SK-N-SH treated with all-trans-retinoic acid at 6 μM for 48 hours (cell line): Measurements from ENCODE around the gene ABCB8.
A peak's percentile ranks its signal among the peaks of the same experiment; 100 is the strongest.

Source experiments
- ATAC-seq: fragments of 200-7000 bp; cut with Tn5 transposase; 3 replicates; pipeline ENCODE4 v1.9.1; 2020; ENCODE audit warnings: mild to moderate bottlenecking, moderate library complexity
- ARNTL ChIP-seq: fragments of 450-650 bp; formaldehyde crosslinking; IDR thresholded peaks from 2 replicates; pipeline ENCODE4 v1.5.0; 2020; ENCODE audit warnings: low read depth, mild to moderate bottlenecking, moderate library complexity, borderline replicate concordance
- BACH2 ChIP-seq: fragments of 250-450 bp; sonication (Bioruptor Pico); IDR thresholded peaks from 2 replicates; pipeline ENCODE4 v1.9.0; 2021; ENCODE audit warnings: mild to moderate bottlenecking, borderline replicate concordance
- GLIS3 ChIP-seq: fragments of 250-450 bp; sonication (Bioruptor Pico); IDR thresholded peaks from 2 replicates; pipeline ENCODE4 v1.5.0; 2020; ENCODE audit warnings: mild to moderate bottlenecking, moderate library complexity
- PPARA ChIP-seq: fragments of 250-450 bp; sonication (Bioruptor Pico); IDR thresholded peaks from 2 replicates; pipeline ENCODE4 v1.5.0; 2020; ENCODE audit warnings: mild to moderate bottlenecking, borderline replicate concordance
- SNAI2 ChIP-seq: fragments of 250-450 bp; sonication (Bioruptor Pico); IDR thresholded peaks from 2 replicates; pipeline ENCODE4 v1.5.0; 2020; ENCODE audit warnings: mild to moderate bottlenecking, moderate library complexity
- TOX ChIP-seq: fragments of 250-450 bp; sonication (Bioruptor Pico); IDR thresholded peaks from 2 replicates; pipeline ENCODE4 v1.8.0; 2021; ENCODE audit warnings: mild to moderate bottlenecking, moderate library complexity, borderline replicate concordance
- ZC3H10 ChIP-seq: fragments of 250-450 bp; sonication (Bioruptor Pico); IDR thresholded peaks from 2 replicates; pipeline ENCODE4 v1.5.1; 2021; ENCODE audit warnings: mild to moderate bottlenecking, moderate library complexity
- ZNF565 ChIP-seq: fragments of 450-650 bp; formaldehyde crosslinking; conservative IDR thresholded peaks from 2 replicates; pipeline ENCODE4 v1.5.0; 2020; ENCODE audit warnings: low read depth, mild to moderate bottlenecking, moderate library complexity
- ZNF70 ChIP-seq: fragments of 450-650 bp; formaldehyde crosslinking; IDR thresholded peaks from 2 replicates; pipeline ENCODE4 v1.5.0; 2020; ENCODE audit warnings: mild to moderate bottlenecking, moderate library complexity
- ZNF8 ChIP-seq: fragments of 450-650 bp; formaldehyde crosslinking; IDR thresholded peaks from 2 replicates; pipeline ENCODE4 v1.5.0; 2020; ENCODE audit warnings: mild to moderate bottlenecking, moderate library complexity
- TF ChIP-seq, protein P1 (sequence below): fragments of 250-450 bp; sonication (Bioruptor Pico); IDR thresholded peaks from 2 replicates; pipeline ENCODE4 v1.5.0; 2020; ENCODE audit warnings: mild to moderate bottlenecking, moderate library complexity
- TF ChIP-seq, protein P2 (sequence below): fragments of 250-450 bp; sonication (Bioruptor Pico); IDR thresholded peaks from 2 replicates; pipeline ENCODE4 v1.5.1; 2020; ENCODE audit warnings: low read depth, mild to moderate bottlenecking, moderate library complexity
- TF ChIP-seq, protein P3 (sequence below): fragments of 250-450 bp; sonication (Bioruptor Pico); IDR thresholded peaks from 2 replicates; pipeline ENCODE4 v1.5.1; 2021; ENCODE audit warnings: mild to moderate bottlenecking, moderate library complexity
- TF ChIP-seq, protein P4 (sequence below): fragments of 250-450 bp; sonication (Bioruptor Pico); IDR thresholded peaks from 2 replicates; pipeline ENCODE4 v1.8.0; 2021; ENCODE audit warnings: low read depth, mild to moderate bottlenecking, moderate library complexity, borderline replicate concordance
- TF ChIP-seq, protein P5 (sequence below): fragments of 250-450 bp; sonication (Bioruptor Pico); IDR thresholded peaks from 2 replicates; pipeline ENCODE4 v1.8.0; 2020; ENCODE audit warnings: mild to moderate bottlenecking, moderate library complexity, borderline replicate concordance

ABCB8 gene

GRCh38 chr7:151058781-151059366 lies 30.6 kb downstream of the ABCB8 start:
- TF ChIP-seq, protein P1, sequence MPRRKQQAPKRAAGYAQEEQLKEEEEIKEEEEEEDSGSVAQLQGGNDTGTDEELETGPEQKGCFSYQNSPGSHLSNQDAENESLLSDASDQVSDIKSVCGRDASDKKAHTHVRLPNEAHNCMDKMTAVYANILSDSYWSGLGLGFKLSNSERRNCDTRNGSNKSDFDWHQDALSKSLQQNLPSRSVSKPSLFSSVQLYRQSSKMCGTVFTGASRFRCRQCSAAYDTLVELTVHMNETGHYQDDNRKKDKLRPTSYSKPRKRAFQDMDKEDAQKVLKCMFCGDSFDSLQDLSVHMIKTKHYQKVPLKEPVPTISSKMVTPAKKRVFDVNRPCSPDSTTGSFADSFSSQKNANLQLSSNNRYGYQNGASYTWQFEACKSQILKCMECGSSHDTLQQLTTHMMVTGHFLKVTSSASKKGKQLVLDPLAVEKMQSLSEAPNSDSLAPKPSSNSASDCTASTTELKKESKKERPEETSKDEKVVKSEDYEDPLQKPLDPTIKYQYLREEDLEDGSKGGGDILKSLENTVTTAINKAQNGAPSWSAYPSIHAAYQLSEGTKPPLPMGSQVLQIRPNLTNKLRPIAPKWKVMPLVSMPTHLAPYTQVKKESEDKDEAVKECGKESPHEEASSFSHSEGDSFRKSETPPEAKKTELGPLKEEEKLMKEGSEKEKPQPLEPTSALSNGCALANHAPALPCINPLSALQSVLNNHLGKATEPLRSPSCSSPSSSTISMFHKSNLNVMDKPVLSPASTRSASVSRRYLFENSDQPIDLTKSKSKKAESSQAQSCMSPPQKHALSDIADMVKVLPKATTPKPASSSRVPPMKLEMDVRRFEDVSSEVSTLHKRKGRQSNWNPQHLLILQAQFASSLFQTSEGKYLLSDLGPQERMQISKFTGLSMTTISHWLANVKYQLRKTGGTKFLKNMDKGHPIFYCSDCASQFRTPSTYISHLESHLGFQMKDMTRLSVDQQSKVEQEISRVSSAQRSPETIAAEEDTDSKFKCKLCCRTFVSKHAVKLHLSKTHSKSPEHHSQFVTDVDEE (CRISPR knock-in tag): no peak
- TF ChIP-seq, protein P2, sequence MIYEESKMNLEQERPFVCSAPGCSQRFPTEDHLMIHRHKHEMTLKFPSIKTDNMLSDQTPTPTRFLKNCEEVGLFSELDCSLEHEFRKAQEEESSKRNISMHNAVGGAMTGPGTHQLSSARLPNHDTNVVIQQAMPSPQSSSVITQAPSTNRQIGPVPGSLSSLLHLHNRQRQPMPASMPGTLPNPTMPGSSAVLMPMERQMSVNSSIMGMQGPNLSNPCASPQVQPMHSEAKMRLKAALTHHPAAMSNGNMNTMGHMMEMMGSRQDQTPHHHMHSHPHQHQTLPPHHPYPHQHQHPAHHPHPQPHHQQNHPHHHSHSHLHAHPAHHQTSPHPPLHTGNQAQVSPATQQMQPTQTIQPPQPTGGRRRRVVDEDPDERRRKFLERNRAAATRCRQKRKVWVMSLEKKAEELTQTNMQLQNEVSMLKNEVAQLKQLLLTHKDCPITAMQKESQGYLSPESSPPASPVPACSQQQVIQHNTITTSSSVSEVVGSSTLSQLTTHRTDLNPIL (CRISPR knock-in tag): no peak
- TF ChIP-seq, protein P3, sequence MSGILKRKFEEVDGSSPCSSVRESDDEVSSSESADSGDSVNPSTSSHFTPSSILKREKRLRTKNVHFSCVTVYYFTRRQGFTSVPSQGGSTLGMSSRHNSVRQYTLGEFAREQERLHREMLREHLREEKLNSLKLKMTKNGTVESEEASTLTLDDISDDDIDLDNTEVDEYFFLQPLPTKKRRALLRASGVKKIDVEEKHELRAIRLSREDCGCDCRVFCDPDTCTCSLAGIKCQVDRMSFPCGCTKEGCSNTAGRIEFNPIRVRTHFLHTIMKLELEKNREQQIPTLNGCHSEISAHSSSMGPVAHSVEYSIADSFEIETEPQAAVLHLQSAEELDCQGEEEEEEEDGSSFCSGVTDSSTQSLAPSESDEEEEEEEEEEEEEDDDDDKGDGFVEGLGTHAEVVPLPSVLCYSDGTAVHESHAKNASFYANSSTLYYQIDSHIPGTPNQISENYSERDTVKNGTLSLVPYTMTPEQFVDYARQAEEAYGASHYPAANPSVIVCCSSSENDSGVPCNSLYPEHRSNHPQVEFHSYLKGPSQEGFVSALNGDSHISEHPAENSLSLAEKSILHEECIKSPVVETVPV (CRISPR knock-in tag): no peak
- TF ChIP-seq, protein P4, sequence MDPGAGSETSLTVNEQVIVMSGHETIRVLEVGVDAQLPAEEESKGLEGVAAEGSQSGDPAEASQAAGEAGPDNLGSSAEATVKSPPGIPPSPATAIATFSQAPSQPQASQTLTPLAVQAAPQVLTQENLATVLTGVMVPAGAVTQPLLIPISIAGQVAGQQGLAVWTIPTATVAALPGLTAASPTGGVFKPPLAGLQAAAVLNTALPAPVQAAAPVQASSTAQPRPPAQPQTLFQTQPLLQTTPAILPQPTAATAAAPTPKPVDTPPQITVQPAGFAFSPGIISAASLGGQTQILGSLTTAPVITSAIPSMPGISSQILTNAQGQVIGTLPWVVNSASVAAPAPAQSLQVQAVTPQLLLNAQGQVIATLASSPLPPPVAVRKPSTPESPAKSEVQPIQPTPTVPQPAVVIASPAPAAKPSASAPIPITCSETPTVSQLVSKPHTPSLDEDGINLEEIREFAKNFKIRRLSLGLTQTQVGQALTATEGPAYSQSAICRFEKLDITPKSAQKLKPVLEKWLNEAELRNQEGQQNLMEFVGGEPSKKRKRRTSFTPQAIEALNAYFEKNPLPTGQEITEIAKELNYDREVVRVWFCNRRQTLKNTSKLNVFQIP (CRISPR knock-in tag): no peak
- TF ChIP-seq BACH2 (CRISPR knock-in tag): no peak
- TF ChIP-seq ZNF8 (CRISPR knock-in tag): no peak
- TF ChIP-seq, protein P5, sequence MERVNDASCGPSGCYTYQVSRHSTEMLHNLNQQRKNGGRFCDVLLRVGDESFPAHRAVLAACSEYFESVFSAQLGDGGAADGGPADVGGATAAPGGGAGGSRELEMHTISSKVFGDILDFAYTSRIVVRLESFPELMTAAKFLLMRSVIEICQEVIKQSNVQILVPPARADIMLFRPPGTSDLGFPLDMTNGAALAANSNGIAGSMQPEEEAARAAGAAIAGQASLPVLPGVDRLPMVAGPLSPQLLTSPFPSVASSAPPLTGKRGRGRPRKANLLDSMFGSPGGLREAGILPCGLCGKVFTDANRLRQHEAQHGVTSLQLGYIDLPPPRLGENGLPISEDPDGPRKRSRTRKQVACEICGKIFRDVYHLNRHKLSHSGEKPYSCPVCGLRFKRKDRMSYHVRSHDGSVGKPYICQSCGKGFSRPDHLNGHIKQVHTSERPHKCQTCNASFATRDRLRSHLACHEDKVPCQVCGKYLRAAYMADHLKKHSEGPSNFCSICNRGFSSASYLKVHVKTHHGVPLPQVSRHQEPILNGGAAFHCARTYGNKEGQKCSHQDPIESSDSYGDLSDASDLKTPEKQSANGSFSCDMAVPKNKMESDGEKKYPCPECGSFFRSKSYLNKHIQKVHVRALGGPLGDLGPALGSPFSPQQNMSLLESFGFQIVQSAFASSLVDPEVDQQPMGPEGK (CRISPR knock-in tag): no peak
- no peak for ATAC-seq

DNA sequence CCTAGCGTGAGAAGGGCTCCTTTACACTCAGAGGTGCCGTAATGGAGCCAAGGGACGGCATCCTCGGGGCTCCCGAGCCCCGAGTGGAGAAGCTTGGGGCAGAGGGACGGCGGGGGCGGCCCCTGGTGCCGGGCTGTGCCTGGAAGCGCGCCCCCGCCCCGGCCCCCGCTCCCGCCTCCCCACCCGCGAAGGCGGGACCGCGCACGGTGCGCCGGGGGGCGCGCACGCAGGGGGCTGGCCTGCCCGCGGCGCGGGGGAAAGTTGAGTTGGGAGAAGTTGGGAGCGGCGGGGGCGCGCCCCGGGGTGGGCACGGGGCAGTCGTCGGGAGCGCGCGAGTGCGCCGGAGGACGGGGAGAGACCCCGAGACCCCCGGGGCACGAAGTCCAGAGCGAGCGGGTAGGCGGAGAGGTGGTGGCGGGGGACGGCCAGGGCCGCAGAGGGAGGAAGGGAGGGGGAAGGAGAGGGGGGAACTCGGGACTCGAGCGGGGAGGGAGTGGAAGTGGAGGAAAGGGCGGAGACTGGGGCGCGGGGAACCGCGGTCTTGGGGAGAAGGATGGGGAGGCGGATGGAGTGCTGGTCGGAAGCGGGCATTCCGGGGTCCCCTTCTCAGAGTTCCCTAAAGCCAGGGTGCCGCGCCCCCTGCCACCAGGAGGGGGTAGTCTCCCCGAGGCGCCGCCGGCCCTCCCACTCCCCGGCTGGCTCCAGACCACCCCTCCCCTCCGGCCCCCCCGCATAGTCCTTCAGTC lies 31.3 kb downstream of the ABCB8 start, which contains the start of gene SLC4A2:
TSS of gene SLC4A2 (plus strand) at position 223 of the 746 bp plus-strand sequence. CDS start 2,399 bp downstream, outside the sequence.
- peak; percentile 12 for ATAC-seq
- TF ChIP-seq GLIS3 (CRISPR knock-in tag) (no peak), ZNF70 (CRISPR knock-in tag) (no peak), ZNF565 (CRISPR knock-in tag) (no peak), SNAI2 (CRISPR knock-in tag) (peak; percentile 81; the same call in 1 of the 2 replicates), PPARA (no peak), ARNTL (CRISPR knock-in tag) (no peak), TOX (no peak), ZC3H10 (CRISPR knock-in tag) (no peak)
- TF ChIP-seq, protein P5 (CRISPR knock-in tag): peak; percentile 73; the same call in 1 of the 2 replicates
- TF ChIP-seq, protein P1 (CRISPR knock-in tag): peak; percentile 40; the same call in 1 of the 2 replicates
